GM13976 (cell line): ENCODE data around the gene RARB.

Experiments used
- DNase-seq: peaks from one replicate; pipeline ENCODE4 v3.0.0; 2012; ENCODE audit warnings: low spot score
- in situ Hi-C: fragments of 300-500 bp; cut with MboI; formaldehyde crosslinking; loops from one replicate; pipeline ENCODE4 v1.12.0; 2022; ENCODE audit warnings: low sequenced_read_pairs, mixed read lengths, inconsistent platforms; ENCODE audit not compliant: unreplicated experiment
- TF ChIP-seq, protein P1 (sequence below): IDR thresholded peaks from 2 replicates; pipeline ENCODE4 v1.5.1; 2012; ENCODE audit warnings: borderline replicate concordance, mild to moderate bottlenecking; ENCODE audit not compliant: insufficient read depth; ENCODE audit errors: extremely low read depth, missing control alignments, control extremely low read depth

Gene RARB

DNA sequence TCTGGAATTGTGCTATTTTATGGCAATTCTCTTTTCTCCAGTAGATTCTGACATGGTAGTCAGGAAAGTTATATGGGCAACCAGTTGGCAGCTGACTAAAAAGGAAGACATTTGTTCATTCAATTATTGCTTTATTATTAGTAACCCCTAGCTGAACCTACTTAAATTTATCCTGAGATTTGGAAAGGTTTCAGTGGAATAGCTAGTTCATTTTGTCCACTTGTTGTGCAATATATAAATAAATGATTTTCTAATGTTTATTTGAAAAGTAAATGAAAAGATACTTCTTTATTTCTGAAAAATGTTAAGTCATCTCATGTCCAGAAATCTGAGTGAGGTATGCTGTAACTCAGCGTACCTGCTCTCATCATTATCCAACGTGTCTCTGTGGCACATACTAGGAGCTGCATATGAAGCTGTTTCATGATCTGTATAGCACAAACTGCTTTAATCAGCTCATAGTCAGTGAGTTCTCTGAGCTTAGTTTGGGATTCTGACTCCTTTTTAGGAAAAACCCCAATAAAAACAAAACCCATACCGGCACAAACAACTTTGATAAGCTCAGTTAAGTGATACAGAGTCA is 35.9 kb downstream of the RARB start:
- no peak for DNase-seq
- in situ Hi-C loops: no loop called here
- TF ChIP-seq, protein P1, sequence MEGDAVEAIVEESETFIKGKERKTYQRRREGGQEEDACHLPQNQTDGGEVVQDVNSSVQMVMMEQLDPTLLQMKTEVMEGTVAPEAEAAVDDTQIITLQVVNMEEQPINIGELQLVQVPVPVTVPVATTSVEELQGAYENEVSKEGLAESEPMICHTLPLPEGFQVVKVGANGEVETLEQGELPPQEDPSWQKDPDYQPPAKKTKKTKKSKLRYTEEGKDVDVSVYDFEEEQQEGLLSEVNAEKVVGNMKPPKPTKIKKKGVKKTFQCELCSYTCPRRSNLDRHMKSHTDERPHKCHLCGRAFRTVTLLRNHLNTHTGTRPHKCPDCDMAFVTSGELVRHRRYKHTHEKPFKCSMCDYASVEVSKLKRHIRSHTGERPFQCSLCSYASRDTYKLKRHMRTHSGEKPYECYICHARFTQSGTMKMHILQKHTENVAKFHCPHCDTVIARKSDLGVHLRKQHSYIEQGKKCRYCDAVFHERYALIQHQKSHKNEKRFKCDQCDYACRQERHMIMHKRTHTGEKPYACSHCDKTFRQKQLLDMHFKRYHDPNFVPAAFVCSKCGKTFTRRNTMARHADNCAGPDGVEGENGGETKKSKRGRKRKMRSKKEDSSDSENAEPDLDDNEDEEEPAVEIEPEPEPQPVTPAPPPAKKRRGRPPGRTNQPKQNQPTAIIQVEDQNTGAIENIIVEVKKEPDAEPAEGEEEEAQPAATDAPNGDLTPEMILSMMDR: no peak

DNA sequence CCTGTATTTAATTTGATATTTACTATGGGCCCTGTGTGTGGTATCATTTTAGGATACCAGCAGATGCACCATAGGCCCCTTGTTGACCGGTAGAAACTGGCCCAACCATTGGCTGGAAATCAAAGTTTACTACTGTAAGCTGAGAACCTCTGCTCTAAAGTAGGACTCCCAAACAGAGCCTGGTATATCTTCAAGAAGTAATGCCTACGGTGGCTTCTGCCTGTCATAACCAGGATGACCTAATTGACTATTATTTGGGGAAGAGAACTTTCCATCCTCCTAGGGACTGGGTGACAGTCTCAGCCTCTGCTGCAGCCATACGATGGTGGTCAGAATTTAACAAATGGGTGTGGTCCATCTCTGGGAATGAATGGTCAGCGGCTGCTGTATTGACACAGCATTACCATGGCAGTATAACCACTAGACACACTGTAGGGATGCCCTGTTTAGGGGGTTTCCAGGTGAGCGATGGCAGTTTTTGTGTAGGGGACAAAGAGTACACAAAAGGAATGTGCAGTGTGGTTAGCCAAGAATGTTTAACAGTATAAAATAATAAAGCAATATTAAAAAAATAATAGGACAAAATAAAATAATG is 37.3 kb downstream of the RARB start:
- no peak for DNase-seq
- TF ChIP-seq, protein P1: no peak
- in situ Hi-C loops: no loop called here

DNA sequence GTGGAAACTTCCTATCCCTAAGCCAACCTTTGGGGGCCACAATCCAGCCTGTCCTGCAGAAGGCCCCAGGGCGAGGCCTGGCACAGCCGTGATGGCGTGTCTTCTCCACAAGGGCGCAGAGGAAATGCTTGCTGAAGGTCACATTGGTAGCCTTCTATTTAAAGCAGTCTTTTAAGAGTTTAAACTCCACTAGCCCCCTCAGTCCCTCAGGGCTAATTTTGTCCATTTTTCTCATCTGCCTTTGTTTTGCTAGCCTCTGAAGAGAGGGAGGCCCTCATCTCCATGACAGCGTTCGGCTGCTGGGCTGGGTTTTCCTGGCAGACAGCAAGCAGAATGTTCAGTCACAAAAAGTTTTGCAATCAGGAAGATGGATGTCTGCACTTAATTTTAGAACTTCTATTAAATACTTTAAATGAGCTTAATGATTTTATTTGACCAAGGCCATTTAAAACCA is 40.8 kb downstream of the RARB start:
- TF ChIP-seq, protein P1: no peak
- in situ Hi-C loops: no loop called here
- no peak for DNase-seq

DNA sequence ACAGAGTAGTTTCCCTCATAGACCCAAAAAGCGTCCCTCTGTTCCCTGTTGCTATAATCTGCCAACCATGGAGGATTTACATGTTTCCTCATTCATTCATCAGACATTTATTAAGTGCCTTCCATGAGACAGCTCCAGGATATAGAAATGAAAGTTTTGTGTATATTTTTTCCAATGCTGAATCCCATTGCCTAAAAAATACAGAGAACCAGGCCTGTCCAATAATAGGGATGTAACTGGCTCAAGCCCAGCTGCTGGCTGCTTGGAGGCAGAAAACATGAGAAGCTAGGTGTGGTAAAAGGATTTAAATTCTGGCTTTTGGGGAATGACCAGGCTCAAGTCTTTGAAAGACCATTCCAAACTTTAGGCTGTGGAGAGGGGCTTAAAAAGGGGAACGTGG is 41.5 kb downstream of the RARB start:
- in situ Hi-C loops: no loop called here
- TF ChIP-seq, protein P1: no peak
- no peak for DNase-seq

DNA sequence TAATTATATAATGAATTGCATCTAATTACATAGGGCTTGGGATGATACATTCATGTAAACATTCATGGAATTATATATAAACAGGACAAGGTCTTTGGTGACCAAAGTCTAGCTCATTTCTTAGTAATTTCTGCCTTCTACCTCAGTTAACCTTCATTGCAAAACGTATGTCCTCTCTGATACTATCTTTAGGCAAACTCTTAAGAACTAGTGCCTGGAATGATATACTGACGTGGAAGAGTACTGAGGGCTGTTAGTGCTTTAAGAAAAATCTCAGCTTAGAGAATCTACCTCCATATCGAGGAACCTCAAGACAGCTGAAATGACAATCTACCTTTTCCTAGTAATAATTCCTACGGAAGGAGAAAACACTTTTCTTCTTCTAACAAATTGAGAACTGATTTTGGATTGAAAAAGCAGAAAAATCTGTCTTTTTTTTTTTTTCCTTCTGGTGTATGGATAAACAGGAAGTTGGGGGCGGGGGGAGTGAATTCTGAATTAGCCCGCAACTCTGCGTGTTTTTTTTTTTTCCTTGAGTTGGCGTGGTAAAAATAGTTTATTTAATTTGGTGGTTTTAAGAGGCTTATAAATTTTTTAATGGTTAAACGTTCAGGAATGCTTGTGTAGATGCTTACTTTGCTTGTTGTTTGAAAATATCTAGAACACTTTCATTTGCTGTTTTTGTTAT is 43.2 kb downstream of the RARB start:
- in situ Hi-C loops: no loop called here
- TF ChIP-seq, protein P1: no peak
- no peak for DNase-seq

DNA sequence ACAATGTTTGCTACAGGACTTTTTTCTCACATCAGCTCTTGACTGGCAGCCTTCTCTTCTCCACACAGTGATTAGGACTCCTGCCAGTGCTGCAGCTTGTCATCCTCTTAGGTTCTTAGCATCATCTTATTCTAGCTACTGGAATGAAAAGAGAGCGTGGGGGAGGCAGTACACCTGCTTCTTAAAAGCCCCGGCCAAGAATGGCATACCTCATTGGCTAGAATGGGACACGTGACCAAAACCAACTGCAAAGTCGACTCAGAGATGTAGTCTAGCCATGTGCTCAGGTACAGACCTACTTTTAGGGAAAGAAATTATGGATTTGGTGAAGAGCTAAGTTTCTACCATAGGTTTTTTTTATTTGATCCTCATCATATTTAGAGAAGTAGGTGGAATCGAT is 44.1 kb downstream of the RARB start:
- TF ChIP-seq, protein P1: no peak
- DNase-seq: no peak
- in situ Hi-C loops: no loop called here
